ENCODE data around the gene EEF2K.
"Not testable (repeated sequence)": the region's sequence is repeated elsewhere in the genome, so short reads cannot be mapped to it uniquely, and the experiment has no call there.

EEF2K gene

DNA sequence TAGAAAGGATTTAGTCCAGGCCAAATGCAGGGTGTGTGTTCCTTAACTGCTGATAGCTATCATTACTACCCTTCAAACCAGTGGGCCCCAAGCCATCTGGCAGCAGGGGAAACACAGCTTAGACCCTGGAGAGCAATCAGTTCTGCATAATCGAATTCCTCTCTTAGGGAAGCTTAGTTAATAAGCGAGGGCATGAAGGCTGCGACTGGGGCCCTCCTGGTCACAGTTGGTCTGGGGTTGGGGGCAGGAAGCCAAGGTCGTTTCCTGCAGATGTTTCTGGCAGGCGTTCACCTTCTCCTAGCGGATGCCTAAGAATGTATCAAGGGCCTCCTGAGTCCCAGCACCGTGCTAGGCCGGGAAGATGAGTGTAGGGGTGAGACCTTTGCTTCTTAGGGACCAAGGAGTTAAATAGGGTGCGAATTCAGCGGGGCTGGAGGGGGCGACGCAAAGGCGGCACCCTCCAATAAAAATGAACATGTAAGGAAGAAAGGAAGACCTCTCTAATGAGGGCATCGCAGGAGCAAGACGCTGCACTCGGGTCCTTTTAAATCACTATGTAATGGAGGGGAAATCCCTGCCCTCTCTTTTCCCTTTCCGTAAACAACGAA, 16.5 kb upstream of the EEF2K start:
- no peak for DNase-seq (ENCODE audit: low read depth in 2 of 2)

DNA sequence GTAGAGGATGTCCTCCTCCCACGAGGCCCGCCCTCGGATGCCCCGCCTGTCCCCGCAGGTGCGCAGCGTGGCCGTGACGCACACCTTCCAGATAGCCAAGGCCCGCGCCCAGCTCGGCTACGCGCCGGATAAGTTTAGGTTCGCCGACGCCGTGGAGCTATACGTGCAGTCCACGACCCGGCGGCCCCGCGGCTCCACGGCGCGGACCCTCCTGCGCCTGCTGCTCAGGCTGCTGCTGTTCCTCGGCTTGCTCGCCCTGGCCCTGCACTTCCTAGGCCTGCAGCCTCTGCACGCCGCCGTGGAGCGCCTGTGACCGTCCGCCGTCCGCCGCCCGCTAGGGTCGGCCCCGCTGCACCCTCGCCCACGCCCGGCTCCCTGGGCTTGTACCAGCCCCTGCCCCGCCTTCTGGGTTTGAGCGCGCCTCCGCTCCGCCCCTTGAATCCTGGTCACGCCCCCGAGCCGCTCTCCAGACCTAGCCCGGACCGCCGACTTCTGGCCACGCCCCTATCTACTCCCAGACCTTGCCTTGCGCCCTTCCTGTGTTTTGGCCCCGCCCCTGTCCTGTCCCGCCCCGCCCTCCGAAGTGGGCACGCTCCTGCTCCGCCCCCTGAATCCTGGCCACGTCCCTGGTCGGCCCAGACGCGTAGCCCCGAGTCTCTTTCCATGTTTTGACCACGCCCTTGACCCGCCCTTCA, 15.8 kb upstream of the EEF2K start:
- peak; percentile 76 to 83 for DNase-seq (ENCODE audit: low read depth in 2 of 2)

DNA sequence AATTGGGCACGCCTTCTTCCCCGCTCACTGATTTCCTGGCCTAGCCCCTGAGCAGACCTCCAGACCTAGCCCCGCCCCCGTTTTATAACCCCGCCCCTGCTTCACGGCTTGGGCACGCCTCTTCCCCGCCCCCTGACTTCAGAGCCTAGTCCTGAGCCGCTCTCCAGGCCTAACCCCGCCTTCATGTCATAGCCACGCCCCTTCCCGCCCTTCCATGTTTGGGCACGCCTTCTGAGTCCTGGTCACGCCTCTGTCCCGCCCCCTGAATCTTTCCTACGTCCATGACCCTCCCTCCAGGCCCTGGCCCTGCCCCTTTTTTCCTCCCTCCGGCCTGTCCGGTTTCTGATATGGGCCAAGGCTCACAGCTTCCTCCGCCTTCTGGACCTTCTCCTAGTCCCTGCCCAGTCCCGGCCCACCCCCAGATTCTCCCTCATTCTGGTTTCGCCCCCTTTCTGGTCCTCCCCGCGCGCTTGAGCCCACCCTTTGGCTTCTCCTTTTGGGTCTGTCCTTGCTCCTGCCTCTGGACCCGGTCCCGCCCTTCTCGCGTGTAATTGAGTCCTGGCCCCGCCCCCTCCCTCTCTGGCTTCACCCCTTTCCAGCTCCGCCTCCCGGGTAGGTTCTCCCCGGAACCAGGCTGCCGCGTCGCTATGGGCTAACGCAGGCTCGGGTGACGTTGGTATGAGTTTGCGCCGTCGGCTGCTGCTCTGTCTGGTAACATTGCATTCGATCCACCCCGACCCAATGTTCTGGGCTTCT, 15.1 kb upstream of the EEF2K start:
- peak; percentile 99 to 100 for DNase-seq (ENCODE audit: low read depth in 2 of 2)

DNA sequence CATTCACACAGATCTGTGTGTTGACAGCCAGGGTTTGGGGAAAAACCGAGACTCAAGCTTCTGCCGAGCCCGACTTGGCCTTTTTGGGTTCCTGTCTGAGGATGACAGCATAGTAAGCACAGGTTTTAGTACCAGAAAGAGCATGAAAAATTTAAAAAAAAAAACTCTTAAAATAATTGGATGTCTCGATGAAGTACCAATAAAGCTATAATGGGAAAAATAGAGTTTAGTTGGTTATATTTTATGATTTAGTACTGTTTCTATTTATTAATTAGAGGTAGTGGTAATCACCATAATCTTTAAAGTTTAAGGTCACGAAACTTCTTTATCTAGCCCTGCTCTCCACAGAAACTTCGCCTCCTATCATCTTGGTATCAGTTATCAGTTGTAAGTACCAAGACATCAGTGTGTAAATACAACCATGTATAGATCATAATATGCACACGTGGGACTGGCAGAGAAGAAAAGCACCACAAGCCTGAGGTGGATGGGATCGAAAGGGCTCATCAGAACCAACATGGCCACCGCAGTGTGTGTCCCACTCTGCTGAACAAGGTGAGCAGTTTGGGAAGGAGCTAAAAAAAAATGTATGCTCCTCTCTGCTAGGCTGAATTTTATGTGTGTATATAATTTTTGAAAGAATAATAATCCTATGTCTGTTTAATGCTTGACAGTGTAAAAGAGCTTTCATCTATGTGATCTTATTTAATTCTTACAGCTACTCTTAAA, 14.4 kb upstream of the EEF2K start:
- DNase-seq (ENCODE audit: low read depth in 2 of 2), result no peak

DNA sequence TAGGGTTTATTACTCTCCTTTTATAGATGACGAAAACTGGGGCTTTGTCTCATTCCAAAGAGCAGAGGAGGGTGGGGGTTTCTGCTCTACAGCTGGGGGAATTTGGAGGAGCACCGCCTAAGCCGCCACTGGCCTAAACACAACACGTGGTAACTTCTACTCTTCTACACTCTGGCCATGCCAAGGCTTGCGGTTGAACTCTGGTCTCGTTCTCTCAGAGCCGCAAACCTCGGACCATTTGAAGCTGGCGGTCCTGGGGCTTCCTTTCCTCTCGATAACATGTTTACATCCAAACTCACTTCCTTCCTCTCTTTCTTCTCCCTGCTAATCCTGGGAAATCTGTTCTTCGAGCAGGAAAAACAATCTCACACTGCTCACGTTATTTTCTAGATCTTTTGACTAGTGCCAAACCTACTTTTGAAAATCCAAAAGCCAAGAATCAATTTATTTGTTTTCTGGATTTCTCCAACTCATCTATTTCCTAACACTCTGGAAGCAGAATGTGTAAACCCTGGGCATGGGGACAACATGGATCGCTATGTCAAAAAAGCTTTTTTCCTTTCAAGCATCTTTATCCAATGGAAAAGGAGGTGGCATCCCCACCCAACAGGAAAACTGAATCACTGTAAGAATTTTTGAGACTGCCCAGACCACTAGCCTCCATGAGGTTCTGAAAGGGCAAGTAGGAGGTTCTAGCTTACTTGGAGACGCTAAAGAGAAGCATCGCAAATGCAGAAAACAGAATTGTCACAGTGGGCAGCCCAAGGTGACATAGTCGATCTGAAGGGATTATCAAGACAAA, 13.6 kb upstream of the EEF2K start:
- peak; percentile 47 to 52 for DNase-seq (ENCODE audit: low read depth in 2 of 2)

DNA sequence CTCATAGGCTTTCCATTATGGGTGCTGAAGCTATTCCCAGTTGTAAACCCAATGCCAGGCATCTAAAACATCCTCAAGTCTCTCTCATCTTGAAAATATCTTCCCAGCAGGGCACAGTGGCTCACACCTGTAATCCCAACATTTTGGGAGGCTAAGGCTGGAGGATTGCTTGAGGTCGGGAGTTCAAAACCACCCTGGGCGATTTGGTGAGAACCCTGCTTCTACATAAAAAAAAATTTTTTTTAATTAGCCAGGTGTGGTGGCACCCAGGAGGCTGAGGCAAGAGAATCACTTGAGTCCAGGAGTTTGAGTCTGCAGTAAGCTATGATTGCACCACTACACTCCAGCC, 13.0 kb upstream of the EEF2K start:
- DNase-seq (ENCODE audit: low read depth in 2 of 2), result no peak

DNA sequence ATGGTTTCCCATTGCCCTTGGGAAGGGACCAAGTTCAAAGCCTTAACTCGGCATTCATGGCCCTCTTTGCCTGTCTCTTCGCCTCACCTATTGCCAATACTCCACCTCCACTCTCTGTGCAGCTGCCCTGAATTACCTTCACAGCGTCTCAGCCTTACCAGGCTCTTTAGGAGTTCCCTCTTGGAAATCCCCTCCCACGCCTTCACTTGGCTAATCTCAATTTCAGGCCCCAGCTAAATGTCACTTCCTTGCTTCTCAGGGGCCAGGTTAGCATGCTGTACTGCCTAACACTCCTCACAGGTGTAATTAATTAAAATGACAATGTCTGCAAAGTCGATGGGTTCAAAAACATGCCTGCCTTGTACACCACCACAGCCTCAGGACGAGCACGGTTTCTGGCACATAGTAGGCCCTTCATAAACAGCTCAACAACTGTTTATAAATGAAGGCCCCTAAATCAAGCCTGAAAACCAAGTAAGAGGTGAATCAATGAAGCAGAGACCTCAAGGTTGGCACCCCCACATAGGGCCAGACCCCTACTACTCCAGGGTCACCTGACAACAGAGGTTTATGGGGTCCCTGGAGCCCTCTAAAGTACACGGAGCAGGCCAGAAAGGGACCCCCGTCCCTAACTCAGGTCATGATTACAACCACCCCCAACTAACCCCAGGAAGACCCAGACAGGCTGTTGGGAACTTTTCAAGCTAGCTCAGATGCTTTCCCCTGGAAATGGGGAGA, 11.2 kb upstream of the EEF2K start:
- DNase-seq (ENCODE audit: low read depth in 2 of 2), result no peak

DNA sequence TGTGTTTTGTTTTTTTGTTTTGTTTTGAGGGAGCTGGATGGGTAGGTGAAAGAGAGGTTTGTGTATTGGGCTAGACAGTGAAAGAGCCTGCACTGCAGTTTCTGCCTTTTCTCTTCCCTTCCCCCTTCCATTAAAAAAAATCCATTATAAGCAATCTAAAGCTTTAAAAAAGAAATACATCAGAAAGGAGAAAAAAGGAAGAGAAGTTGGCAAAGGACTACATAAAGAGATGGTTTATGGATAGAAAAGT, 10.7 kb upstream of the EEF2K start:
- no peak for DNase-seq (ENCODE audit: low read depth in 2 of 2)

DNA sequence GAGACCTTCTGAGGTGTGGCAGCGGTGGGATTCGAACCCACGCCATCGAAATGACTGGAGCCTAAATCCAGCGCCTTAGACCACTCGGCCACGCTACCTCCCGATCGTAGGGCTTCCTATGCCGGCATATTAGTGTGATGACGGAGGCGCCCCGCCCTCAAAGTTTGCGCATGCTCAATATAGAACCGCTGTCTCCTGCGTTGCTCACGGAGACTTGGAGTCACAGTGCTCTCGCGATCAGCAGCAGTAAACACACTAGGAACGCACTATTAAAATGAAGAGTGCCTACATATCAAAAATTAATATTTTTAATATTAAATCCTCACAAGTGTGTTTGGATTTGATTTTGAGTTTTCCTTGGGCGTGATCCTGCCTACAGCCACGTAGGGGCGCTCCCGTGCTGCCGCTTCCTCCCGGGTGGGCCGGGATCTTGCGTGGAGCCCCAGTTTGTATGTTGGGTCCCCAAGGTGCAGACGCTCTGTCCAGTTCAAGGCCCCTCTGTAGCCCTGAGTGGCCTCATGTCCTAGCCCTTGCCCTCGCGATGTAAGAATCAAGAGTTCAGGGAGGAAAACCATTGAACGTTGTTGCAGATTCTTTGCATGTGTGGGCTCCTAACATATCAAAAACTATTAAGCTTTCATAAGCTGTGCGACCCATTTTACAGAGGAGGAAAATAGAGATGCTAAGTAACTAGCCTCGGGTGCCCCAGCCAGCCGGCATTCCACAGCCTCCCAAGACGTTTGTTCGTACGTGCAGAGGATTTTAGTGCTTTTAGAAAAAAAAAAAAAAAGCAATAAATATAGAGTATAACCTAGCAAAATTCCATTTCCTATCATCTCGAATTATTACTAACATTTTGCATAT, 10.2 kb upstream of the EEF2K start:
- DNase-seq (ENCODE audit: low read depth in 2 of 2), result peak; percentile 85 to 86

DNA sequence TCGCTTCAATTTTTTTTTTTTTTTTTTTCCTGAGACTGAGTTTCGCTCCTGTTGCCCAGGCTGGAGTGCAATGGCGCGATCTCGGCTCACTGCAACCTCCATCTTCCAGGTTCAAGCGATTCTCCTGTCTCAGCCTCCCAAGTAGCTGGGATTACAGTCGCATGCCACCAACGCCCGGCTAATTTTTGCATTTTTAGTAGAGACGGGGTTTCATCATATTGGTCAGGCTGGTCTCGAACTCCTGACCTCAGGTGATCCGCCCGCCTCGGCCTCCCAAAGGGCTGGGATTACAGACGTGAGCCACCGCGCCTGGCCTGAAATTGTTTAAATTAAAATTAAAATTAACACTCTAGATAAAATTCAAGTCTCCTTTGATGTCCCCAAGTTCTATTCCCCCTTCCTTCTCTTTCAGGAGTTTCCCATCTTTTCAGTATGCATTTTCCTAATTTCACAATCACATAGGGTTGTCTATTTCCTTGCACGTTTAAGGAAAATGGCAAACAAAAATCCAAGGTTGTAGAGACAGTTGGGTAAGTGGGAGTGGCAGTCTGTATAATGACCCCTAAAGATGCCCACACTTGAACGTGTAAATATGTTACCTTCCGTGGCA, 9.4 kb upstream of the EEF2K start:
- DNase-seq (ENCODE audit: low read depth in 2 of 2), result not testable (repeated sequence)

DNA sequence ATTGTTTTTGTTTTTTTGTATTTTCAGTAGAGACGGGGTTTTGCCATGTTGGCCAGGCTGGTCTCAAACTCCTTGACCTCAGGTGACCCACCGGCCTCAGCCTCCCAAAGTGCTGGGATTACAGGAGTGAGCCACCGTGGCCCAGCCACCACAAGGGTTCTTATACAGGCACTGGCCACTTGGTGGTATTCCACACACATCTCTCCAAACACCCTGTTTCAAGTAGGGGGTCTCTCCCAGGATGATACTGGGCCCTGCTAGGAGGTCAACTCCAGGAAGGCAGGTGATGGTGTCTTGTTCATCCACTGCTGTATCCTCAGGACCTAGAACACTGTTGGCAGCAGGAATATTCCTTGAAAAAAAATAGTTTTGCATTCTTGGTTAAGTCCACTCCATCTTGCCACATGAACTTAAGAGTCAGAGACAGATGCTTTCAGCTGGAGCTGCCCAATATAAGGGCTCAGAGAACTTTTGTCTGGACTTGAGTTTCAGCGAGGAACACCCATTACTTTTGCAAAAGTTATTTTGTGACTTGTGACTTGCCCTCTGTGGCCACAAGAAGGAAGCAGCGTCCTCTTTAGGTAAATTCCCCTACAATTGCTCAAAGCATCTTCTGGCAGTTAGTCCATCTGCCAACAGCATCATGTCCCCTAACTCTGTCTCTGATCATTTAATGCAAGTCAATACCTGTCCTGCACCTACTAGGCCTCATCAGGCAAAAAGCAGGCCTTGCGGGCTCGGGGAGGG, 7.4 kb upstream of the EEF2K start:
- no peak for DNase-seq (ENCODE audit: low read depth in 2 of 2)

DNA sequence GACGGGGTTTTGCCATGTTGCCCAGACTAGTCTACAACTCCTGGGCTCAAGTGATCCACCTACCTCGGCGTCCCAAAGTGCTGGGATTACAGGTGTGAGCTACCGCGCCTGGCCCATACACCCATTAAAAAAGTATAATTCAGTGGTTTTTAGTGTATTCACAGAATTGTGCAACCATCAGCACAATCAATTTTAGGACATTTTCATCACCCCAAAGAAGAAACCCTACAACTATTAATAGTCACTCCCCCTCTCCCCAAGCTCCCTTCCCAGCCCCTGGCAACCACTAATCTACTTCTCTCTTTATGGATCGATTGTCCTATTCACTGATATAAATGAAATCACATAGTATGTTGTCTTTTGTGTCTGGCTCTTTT, 3.8 kb upstream of the EEF2K start:
- DNase-seq (ENCODE audit: low read depth in 2 of 2), result no peak

DNA sequence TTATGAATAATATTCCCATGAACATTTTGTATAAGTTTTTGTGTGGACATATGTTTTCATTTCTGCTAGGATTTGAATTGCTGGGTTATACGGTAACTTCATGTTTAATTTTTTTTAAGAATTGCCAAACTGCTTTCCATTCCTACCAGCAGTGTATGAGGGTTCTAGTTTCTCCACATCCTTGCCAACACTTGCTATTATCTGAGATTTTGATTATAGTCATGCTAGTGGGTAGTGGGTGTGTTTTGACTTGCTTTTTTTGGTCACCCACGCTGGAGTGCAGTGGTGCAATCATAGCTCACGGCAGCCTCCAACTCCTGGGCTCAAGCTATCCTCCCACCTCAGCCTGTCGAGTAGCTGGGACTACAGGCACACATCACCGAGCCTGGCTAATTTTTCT, 3.0 kb upstream of the EEF2K start:
- no peak for DNase-seq (ENCODE audit: low read depth in 2 of 2)

DNA sequence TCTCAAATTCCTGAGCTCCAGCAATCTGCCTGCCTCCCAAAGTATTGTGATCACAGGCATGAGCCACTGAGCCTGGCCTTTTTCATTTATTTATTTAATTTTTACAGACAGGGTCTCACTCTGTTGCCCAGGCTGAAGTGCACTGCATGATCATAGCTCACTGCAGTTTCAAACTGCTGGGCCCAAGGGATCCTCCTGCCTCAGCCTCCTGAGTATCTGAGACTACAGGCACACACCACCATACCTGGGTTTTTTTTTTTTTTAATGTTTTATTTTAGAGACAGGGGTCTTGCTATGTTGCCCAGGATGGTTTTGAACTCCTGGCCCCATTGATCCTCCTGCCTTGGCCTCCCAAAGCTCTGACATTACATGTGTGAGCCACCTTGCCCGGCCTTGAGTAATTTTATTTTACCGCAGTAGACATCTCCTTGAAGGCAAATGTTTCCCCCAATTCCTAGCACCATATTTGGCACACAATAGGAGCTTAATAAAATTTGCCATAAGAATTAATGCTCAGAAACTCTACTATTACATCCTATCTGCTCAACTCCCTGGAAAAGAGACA, 1.9 kb upstream of the EEF2K start:
- DNase-seq (ENCODE audit: low read depth in 2 of 2), result no peak

DNA sequence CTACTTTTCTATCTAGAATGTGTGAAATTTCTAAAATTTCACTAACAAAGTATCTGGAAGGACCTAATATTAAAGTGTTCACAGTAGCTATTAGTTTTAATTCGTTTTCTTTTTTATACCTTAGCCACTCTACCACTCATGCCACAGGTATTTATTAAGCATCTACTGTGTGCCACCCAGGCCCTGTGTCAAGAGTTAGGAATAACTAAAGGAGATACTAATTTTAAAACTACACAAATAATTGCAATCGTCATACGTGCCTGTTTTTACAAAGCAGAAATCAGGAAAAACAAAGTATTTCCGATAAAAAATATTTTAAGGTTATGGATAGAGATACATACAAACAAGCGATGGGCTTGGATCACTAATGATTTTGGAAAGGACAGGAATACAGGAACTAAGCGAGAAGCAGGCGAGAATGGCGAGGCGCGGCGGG, 483 bp upstream of the EEF2K start:
- DNase-seq (ENCODE audit: low read depth in 2 of 2), result no peak

DNA sequence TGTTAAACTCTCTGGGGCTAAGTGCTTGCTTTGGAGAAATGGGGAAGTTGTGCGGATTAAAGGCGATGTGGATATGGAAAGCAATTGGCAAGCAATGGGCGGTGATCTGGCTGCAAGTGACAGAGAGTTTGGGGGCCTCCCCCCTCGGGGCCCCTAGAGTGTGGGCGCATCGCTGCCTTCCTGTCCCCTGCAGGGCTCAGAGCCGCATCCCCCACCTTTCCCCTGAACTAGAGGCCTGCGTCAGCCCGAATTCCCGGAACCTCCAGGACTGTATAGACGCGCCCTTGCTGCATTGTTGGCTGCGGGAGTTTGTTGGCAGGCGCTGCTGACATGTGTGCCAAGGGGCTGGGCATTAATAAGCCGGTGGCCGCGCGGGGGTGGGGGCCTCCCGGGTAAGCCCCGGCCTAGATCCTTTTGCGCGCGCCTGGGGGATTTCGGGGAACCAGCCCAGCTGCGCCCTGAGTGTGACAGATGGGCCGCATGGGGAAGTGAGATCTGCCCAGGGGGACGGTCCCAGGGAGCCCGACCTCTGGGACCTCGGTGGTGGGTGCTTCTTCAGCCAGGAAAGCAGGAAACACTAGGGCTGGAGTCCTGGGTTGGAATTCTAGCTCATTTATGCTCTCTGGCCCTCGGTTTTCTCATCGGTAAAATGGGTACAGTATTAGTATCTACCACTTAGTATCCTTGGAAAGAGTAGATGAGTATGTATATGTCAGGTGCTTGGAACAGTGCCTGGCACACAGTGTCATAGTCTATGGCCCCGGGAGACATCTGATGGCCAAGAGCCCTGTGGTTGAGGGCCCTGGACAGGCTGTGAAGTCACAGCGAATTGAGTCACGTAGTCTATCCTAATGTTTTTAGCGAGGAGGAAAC, 1.0 kb downstream of the EEF2K start:
- peak in 1 of 2 donors; percentile 28 for DNase-seq (ENCODE audit: low read depth in 2 of 2)

DNA sequence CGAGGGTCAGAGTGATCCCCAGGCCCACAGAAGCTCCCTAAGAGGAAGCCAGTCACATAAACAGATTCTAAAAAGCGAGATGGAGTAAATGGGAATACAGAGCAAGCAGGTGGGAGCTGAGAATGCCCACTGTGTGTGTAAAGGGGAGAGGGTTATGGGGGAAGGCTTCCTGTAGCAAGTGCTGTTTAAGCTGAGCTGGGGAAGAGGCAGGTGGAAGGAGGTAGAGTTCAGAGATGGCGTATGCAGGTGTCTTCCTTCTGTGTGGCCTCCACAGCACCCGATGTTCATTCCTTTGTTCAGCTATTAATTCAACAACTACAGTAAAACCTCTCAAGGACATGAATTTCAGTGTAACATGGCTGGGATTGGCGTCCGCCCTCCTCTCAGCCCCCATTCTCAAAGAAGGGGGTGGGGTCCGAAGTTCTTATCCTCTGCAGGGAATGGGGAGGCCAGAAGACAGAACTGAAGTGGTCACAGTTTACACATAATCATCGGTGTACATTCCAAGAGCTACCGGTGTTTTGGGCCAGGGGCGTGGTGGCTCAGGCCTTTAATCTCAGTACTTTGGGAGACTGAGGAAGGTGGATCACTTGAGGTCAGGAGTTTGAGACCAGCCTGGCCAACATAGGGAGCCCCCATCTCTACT, 1.8 kb downstream of the EEF2K start:
- DNase-seq (ENCODE audit: low read depth in 2 of 2), result no peak
